ENCODE results near the gene IMMT.

The IMMT gene

DNA sequence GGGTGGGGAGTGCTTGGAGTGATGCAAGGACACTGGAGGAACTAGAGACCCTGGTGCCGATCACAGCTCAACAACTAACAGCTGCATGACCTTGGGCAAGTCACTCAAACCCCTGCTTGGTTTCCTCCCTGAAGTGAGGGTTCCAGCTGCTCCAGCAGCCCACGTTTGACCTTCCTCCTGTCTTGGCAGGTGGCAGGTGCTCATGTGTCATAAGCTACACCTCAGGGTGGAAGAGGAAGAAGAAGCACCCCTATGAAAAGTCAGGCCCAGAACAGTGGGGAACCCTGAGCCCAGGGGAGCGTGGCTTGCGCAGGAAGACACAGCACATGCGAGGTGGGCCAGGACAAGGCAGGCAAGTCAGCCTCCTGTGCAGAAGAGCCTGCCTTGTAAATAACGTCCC lies 46.3 kb upstream of the IMMT start:
- H2BK120ac ChIP-seq (ENCODE audit: low read depth, low read length): no peak overlapping the region
- H3K9ac ChIP-seq (ENCODE audit: low read length): no peak overlapping the region
- H4K91ac ChIP-seq (ENCODE audit: low read length): no peak overlapping the region
- no peak overlapping the region for H3K23ac ChIP-seq (ENCODE audit: low read length in 2 of 2)
- no peaks in the 10 kb centered on the region for H3K36me3 ChIP-seq (ENCODE audit: control insufficient read depth in 1 of 2, insufficient read depth in 2 of 2, low read depth in 1 of 2, low read length in 2 of 2)
- H3K4me1 ChIP-seq (ENCODE audit: control insufficient read depth, insufficient read depth, low read depth, low read length): no peaks in the 10 kb centered on the region
- H3K14ac ChIP-seq (ENCODE audit: low read length in 2 of 2): no peak overlapping the region
- H2AK5ac ChIP-seq (ENCODE audit: low read length, severe bottlenecking): no peak overlapping the region
- H2BK12ac ChIP-seq (ENCODE audit: low read length in 2 of 2): no peak overlapping the region
- H2BK5ac ChIP-seq (ENCODE audit: low read depth, low read length, poor library complexity, severe bottlenecking): no peak overlapping the region
- no peak overlapping the region for H4K8ac ChIP-seq (ENCODE audit: low read length)
- no peaks in the 10 kb centered on the region for H3K79me1 ChIP-seq (replicated peaks; ENCODE audit: low read length, poor library complexity, severe bottlenecking)
- no peak overlapping the region for H3K4ac ChIP-seq (ENCODE audit: low read depth in 1 of 2, low read length in 2 of 2)
- H3K27ac ChIP-seq (ENCODE audit: low read length, poor library complexity, severe bottlenecking): no peak overlapping the region
- no peak overlapping the region for H3K18ac ChIP-seq (ENCODE audit: low read depth in 1 of 2, low read length in 2 of 2)
- no peaks in the 10 kb centered on the region for H3K9me3 ChIP-seq (ENCODE audit: control insufficient read depth, low read length)
- H2BK15ac ChIP-seq (ENCODE audit: low read depth, poor library complexity, severe bottlenecking): no peak overlapping the region
- no peak for DNase-seq
- no peak overlapping the region for H2AFZ ChIP-seq (ENCODE audit: low read depth, low read length)
- peaks cover 28 to 47% of the 10 kb centered on the region in 2 experiments for H3K27me3 ChIP-seq (ENCODE audit: control insufficient read depth in 1 of 2, insufficient read depth in 1 of 2, low read length in 2 of 2)
- H3K4me3 ChIP-seq (ENCODE audit: insufficient read depth in 1 of 2, low read depth in 1 of 2, low read length in 2 of 2): no peak overlapping the region
- H3K4me2 ChIP-seq (ENCODE audit: low read length, poor library complexity, severe bottlenecking): no peak overlapping the region
- 81% methylated on average over 6 of the region's 6 CpGs for WGBS

DNA sequence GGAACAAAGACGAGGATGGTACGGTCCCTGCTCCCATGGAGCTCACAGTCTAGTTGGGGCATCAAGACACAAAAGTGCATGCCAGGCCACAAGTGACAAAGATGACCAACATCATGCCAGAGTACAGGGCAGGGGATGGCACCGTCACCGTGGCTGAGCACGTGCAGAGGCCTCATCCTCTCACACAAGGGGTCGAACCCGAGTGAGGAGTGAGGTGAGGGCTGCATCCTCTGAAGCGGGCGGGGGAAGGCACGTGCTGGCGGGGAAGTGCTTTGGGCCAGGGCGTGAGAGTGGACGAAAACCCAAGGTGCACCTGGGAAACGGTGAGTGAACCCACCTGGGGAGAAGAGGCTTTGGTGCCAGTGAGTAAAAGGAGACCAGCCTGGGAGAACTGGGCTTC lies 45.0 kb upstream of the IMMT start:
- Histone ChIP-seq H2BK120ac (ENCODE audit: low read depth, low read length) (no peak overlapping the region), H3K36me3 (ENCODE audit: control insufficient read depth in 1 of 2, insufficient read depth in 2 of 2, low read depth in 1 of 2, low read length in 2 of 2) (no peaks in the 10 kb centered on the region), H3K9ac (ENCODE audit: low read length) (no peak overlapping the region), H3K14ac (ENCODE audit: low read length in 2 of 2) (peak overlapping the region in 1 of 2 experiments; percentile 0), H2BK12ac (ENCODE audit: low read length in 2 of 2) (no peak overlapping the region), H3K23ac (ENCODE audit: low read length in 2 of 2) (no peak overlapping the region), H3K27ac (ENCODE audit: low read length, poor library complexity, severe bottlenecking) (no peak overlapping the region), H2AK5ac (ENCODE audit: low read length, severe bottlenecking) (no peak overlapping the region), H3K4me1 (ENCODE audit: control insufficient read depth, insufficient read depth, low read depth, low read length) (no peaks in the 10 kb centered on the region), H2AFZ (ENCODE audit: low read depth, low read length) (no peak overlapping the region), H3K27me3 (ENCODE audit: control insufficient read depth in 1 of 2, insufficient read depth in 1 of 2, low read length in 2 of 2) (peaks cover 28 to 47% of the 10 kb centered on the region in 2 experiments), H2BK5ac (ENCODE audit: low read depth, low read length, poor library complexity, severe bottlenecking) (no peak overlapping the region), H3K4ac (ENCODE audit: low read depth in 1 of 2, low read length in 2 of 2) (no peak overlapping the region), H3K18ac (ENCODE audit: low read depth in 1 of 2, low read length in 2 of 2) (no peak overlapping the region), H3K4me3 (ENCODE audit: insufficient read depth in 1 of 2, low read depth in 1 of 2, low read length in 2 of 2) (no peak overlapping the region), H2BK15ac (ENCODE audit: low read depth, poor library complexity, severe bottlenecking) (no peak overlapping the region), H4K8ac (ENCODE audit: low read length) (no peak overlapping the region), H4K91ac (ENCODE audit: low read length) (no peak overlapping the region), H3K79me1 (replicated peaks; ENCODE audit: low read length, poor library complexity, severe bottlenecking) (no peaks in the 10 kb centered on the region), H3K9me3 (ENCODE audit: control insufficient read depth, low read length) (no peaks in the 10 kb centered on the region), H3K4me2 (ENCODE audit: low read length, poor library complexity, severe bottlenecking) (no peak overlapping the region)
- 86% methylated on average over 14 of the region's 14 CpGs for WGBS
- no peak for DNase-seq

DNA sequence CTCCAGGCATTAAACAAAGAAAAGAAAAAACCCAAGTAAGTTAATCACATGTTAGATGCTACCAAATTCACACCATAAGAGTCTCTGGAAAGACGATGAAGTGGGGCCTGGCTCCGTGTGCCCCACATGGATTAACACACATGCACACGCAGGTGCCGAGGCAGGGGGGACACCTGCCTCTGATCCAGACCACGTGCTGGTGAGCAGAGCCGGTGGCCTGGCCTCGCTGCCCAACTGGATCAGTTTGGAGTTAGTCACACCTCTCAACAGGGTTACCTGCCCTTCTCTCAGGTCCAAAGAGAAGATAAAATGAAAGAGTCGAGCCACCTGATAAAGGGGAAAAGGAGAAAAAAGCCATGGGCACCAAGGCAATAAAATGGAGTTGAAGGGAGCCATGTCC lies 44.5 kb upstream of the IMMT start:
- Histone ChIP-seq H2BK120ac (ENCODE audit: low read depth, low read length) (no peak overlapping the region), H3K27ac (ENCODE audit: low read length, poor library complexity, severe bottlenecking) (no peak overlapping the region), H4K8ac (ENCODE audit: low read length) (no peak overlapping the region), H2AK5ac (ENCODE audit: low read length, severe bottlenecking) (no peak overlapping the region), H2AFZ (ENCODE audit: low read depth, low read length) (no peak overlapping the region), H3K4ac (ENCODE audit: low read depth in 1 of 2, low read length in 2 of 2) (no peak overlapping the region), H3K9ac (ENCODE audit: low read length) (no peak overlapping the region), H2BK15ac (ENCODE audit: low read depth, poor library complexity, severe bottlenecking) (no peak overlapping the region), H3K4me2 (ENCODE audit: low read length, poor library complexity, severe bottlenecking) (no peak overlapping the region), H3K4me1 (ENCODE audit: control insufficient read depth, insufficient read depth, low read depth, low read length) (no peaks in the 10 kb centered on the region), H4K91ac (ENCODE audit: low read length) (no peak overlapping the region), H3K23ac (ENCODE audit: low read length in 2 of 2) (no peak overlapping the region), H2BK12ac (ENCODE audit: low read length in 2 of 2) (no peak overlapping the region), H3K14ac (ENCODE audit: low read length in 2 of 2) (no peak overlapping the region), H3K9me3 (ENCODE audit: control insufficient read depth, low read length) (no peaks in the 10 kb centered on the region), H3K79me1 (replicated peaks; ENCODE audit: low read length, poor library complexity, severe bottlenecking) (no peaks in the 10 kb centered on the region), H3K4me3 (ENCODE audit: insufficient read depth in 1 of 2, low read depth in 1 of 2, low read length in 2 of 2) (no peak overlapping the region), H3K27me3 (ENCODE audit: control insufficient read depth in 1 of 2, insufficient read depth in 1 of 2, low read length in 2 of 2) (peaks cover 28 to 47% of the 10 kb centered on the region in 2 experiments), H3K36me3 (ENCODE audit: control insufficient read depth in 1 of 2, insufficient read depth in 2 of 2, low read depth in 1 of 2, low read length in 2 of 2) (no peaks in the 10 kb centered on the region), H2BK5ac (ENCODE audit: low read depth, low read length, poor library complexity, severe bottlenecking) (no peak overlapping the region), H3K18ac (ENCODE audit: low read depth in 1 of 2, low read length in 2 of 2) (no peak overlapping the region)
- DNase-seq: no peak
- whole genome bisulfite sequencing: 93% methylated on average over 6 of the region's 8 CpGs

DNA sequence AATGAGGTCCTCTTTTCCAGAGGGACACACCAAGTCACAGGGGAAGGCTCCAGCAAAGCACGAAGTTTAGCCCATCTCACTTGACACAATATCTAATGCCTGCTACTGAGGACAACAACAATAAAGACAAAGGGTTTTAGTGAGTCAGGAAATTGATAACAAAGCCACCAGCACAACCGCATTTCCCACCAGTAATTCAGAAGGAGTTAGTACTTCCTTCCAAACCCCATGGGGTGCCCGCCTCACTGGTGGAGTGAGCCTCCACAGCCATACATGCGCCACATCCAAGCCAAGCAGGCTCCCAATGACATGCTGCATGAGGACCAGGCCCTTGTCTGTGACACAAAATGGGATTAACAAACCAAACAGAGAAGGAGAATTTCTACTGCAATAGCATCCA lies 44.1 kb upstream of the IMMT start:
- H3K9me3 ChIP-seq (ENCODE audit: control insufficient read depth, low read length): no peaks in the 10 kb centered on the region

More for the DNA sequence above, 44.1 kb upstream of the IMMT start:
- Histone ChIP-seq H3K4me2 (ENCODE audit: low read length, poor library complexity, severe bottlenecking) (no peak overlapping the region), H3K18ac (ENCODE audit: low read depth in 1 of 2, low read length in 2 of 2) (no peak overlapping the region), H3K23ac (ENCODE audit: low read length in 2 of 2) (no peak overlapping the region), H3K4me3 (ENCODE audit: insufficient read depth in 1 of 2, low read depth in 1 of 2, low read length in 2 of 2) (no peak overlapping the region), H2BK15ac (ENCODE audit: low read depth, poor library complexity, severe bottlenecking) (no peak overlapping the region), H3K79me1 (replicated peaks; ENCODE audit: low read length, poor library complexity, severe bottlenecking) (no peaks in the 10 kb centered on the region), H3K14ac (ENCODE audit: low read length in 2 of 2) (no peak overlapping the region), H2BK5ac (ENCODE audit: low read depth, low read length, poor library complexity, severe bottlenecking) (no peak overlapping the region), H3K9ac (ENCODE audit: low read length) (no peak overlapping the region), H2BK12ac (ENCODE audit: low read length in 2 of 2) (no peak overlapping the region), H2BK120ac (ENCODE audit: low read depth, low read length) (no peak overlapping the region), H3K36me3 (ENCODE audit: control insufficient read depth in 1 of 2, insufficient read depth in 2 of 2, low read depth in 1 of 2, low read length in 2 of 2) (no peaks in the 10 kb centered on the region), H2AFZ (ENCODE audit: low read depth, low read length) (no peak overlapping the region), H3K4ac (ENCODE audit: low read depth in 1 of 2, low read length in 2 of 2) (no peak overlapping the region), H3K27me3 (ENCODE audit: control insufficient read depth in 1 of 2, insufficient read depth in 1 of 2, low read length in 2 of 2) (peaks cover 24 to 45% of the 10 kb centered on the region in 2 experiments), H4K91ac (ENCODE audit: low read length) (no peak overlapping the region), H2AK5ac (ENCODE audit: low read length, severe bottlenecking) (no peak overlapping the region), H3K27ac (ENCODE audit: low read length, poor library complexity, severe bottlenecking) (no peak overlapping the region), H3K4me1 (ENCODE audit: control insufficient read depth, insufficient read depth, low read depth, low read length) (no peaks in the 10 kb centered on the region), H4K8ac (ENCODE audit: low read length) (no peak overlapping the region)
- no peak for DNase-seq
- 89% methylated on average over 4 of the region's 4 CpGs for WGBS
